SK-N-SH (cell line): ENCODE measurements around the gene PTPA.

ENCODE experiments used
- CTCF ChIP-seq: fragments of 200-600 bp; sonication (generic); IDR thresholded peaks from 2 replicates; pipeline ENCODE4 v1.6.1; 2017; ENCODE audit warnings: antibody characterized with exemption, mild to moderate bottlenecking, moderate library complexity
- FOXJ3 ChIP-seq: sonication (generic); formaldehyde crosslinking; IDR thresholded peaks from 2 replicates; pipeline ENCODE4 v1.5.1; 2020; ENCODE audit warnings: mild to moderate bottlenecking, missing genetic modification reagents
- GABPA ChIP-seq: IDR thresholded peaks from 2 replicates; pipeline ENCODE4 v1.4.0; 2012; ENCODE audit warnings: low read depth, mild to moderate bottlenecking
- NFIC ChIP-seq: IDR thresholded peaks from 2 replicates; pipeline ENCODE4 v1.4.0; 2012; ENCODE audit warnings: borderline replicate concordance
- NRF1 ChIP-seq: IDR thresholded peaks from 2 replicates; pipeline ENCODE4 v1.6.1; 2012; ENCODE audit warnings: low read depth, mild to moderate bottlenecking, low read length
- POLR2AphosphoS5 ChIP-seq: IDR thresholded peaks from 2 replicates; pipeline ENCODE4 v1.6.1; 2012; ENCODE audit warnings: low read depth, low read length
- TCF12 ChIP-seq: IDR thresholded peaks from 2 replicates; pipeline ENCODE4 v1.4.0; 2012

GRCh38 chr9:129105857-129106694 is 5.1 kb upstream of the PTPA start:
- TF ChIP-seq CTCF (no peak), TCF12 (no peak), NRF1 (no peak), NFIC (no peak), FOXJ3 (CRISPR knock-in tag) (no peak), POLR2AphosphoS5 (no peak), GABPA (no peak)
